SW 1271 (cell line): ENCODE measurements around the gene ISYNA1.
A peak's percentile ranks its signal among the peaks of the same experiment; 100 is the strongest.

Experiments
- DNase-seq, 2 experiments: peaks; one replicate each; lab custom pipeline; 2025; lab: John Stamatoyannopoulos, UW

Gene ISYNA1

DNA sequence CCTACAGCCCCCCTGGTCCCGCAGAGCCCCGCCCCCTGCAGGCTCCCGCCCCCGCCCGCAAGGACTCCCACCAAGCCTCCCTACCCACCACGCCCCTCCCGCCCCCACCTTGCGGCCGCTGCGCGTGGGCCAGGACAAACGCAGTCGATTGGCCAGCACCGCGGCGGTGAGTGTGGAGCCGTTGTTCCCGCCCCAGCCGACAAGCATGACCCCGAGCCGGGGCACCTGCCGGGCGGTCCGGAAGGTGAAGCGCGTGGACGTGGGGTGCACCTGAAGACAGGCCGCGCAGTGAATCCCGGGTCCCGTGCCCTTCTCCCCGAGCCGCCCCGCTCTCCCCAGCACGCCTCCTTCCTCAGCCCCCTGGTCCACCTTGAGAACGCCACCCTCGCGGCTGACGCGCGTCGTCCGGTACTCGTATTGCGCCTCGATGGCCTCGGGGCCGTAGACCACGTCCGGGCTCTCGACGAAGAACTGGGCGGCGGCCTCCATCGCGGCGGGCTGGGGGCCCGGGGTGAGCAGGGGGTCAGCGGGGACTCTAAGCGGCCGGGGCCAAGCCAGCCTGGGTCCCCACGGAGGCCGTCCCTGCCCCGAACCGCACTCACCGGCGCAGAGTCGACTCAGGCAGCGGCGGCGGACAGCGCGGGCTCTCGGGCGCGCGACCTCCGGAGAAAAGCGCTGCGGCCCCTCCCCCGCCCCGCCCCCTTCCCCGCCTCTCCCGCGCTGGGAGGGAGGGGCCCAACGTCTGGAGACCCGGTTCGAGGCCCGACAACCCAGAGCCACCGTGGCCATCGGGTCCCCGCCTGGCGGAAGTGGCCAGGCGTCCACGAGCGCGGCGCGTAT is at the start of gene ISYNA1:
ISYNA1 (minus strand) TSS at position 643 of the 840 bp plus-strand sequence; CDS start at position 489, 154 bp downstream.
- peak; percentile 61 to 84 for DNase-seq

DNA sequence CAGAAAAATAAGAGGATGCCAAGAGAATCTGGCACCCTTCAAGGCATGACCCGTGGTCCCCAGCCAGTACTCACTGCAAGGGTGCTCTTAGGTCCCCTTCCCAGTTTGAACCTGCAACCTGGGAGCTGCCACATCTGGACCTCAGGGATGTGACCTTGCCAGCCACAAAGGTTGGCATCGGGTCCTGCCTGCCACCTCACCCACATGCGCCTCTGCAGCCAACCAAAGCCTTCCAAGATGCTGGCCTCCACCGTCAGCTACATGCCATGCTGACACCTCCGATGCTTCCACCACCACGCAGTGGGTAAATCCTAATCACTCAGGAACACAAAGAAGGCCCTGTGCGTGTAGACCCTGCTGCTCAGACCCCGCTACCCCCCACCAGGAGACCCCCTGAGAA is 48.8 kb upstream of the ISYNA1 start:
- no peak for DNase-seq

- DNase-seq = no peak
Measured at GRCh38 chr19:18484992-18485391, 47.1 kb upstream of the ISYNA1 start.

GRCh38 chr19:18483119-18483890 is 45.4 kb upstream of the ISYNA1 start:
- no peak for DNase-seq

GRCh38 chr19:18481505-18482222 is 43.7 kb upstream of the ISYNA1 start:
- no peak for DNase-seq

DNA sequence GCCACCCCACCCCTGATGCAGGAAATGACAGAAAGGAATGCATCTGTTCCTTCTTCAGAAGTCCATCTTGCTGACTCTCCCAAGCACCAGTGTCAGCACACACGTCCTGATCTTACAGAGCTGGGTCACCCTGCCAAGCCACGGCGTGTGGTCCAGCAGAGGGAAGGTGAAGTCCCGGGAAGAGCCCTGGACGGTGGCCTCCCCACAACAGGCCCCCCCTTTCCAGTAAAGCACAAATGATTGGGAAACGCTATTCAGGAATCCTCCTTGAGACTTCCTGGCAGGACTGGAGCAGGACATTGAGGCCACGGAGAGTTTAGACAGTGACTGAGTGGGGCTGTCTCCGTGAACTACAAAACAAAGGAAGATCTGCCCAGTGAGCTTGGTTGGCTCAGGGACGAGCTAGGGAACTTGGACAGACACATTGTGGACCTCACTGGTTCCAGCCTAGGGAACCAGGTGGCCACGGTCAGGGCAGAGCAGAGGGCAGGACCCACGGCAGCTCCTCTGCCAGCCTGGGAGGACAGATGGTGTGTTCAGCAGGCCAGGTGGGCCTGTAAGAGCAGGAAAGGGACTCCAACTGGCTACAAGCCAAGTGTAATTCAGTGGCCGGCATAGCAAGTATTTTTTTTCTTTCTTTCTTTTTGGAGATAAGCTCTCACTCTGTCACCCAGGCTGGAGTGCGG is 42.2 kb upstream of the ISYNA1 start:
- DNase-seq = no peak

DNA sequence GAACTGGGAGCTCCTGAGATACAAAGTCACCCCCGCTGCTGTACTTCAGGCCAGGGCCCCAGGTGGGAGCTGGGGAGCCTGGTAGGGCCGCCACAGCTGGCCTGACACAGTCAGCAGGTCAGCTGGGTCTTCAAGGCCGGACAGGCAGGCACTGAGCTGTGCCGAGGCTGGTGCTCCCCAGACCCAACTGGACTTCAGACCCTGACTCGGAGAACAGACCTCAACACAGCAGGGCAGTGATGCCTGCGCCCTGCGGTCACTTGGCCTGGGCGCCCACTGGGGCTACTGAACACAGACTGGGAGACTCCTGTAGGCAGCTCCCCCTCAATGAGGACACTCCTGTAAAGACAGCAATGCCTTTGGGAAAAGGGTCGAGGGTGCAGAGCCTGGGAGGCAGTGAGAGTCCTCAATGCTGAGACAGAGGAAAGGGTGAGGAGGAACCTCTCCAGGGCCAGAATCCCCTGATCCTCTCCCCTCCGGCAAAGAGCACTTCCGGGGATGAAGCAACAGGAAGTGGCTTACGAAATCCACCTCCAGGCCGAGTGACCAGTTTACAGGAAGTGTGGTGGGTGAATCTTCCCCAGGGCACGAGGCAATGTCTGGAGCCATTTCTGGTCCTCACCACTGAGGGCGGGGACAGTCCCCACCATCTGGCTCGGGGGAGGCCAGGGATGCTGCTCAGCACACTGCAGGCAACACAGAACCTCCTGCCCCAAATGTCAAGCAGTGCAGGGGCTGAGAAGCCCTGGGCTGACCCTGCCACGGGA is 40.8 kb upstream of the ISYNA1 start:
- peak; percentile 61 to 81 for DNase-seq

DNA sequence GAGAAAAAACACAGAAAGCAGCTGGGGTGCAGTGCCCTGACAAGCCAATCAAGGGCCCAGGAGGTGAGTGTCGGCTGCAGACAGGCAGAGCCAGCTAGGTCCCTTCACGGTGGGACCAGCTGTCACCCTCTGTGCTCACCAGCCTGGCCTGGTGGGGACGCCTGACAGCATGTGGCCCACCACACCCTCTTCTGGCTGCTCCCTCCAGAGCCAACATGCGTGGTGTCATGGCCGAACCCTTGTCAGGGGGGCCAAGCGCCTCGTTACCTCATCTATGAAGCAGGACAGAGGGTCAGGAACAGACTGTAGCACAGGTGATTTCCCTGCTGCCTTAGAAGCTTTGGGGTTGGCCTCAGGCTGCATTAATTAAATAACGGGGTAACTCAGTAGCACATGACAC is 40.0 kb upstream of the ISYNA1 start:
- DNase-seq = no peak

- no peak for DNase-seq
Measured at GRCh38 chr19:18477042-18477779, 39.3 kb upstream of the ISYNA1 start.

DNA sequence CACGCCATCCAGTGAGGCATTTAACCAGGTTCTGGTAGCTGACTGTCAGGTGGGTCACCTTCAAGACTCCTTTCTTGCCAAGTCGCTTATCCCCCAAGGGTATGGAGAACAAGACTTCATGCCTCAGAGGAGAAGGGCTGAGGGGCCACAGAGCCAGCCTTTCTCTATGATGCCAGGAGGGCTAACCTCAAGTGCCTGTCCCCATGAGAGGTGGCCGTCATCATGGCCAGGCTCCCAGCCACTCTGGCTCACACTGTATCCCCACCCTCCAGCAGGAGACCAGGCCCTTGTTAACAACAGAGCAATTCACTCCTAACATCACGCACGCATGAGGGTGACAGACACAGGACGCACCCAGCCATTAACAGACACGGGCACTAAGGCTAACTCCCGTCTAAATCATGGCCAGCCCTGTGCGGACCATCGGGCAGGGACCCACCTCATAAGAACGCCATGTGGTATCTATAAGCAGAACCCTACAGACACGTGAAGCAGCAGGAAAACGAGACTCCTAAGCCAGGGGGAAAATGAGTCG is 38.6 kb upstream of the ISYNA1 start:
- DNase-seq = no peak

- DNase-seq = no peak
Measured at GRCh38 chr19:18475762-18476331, 37.9 kb upstream of the ISYNA1 start.

DNA sequence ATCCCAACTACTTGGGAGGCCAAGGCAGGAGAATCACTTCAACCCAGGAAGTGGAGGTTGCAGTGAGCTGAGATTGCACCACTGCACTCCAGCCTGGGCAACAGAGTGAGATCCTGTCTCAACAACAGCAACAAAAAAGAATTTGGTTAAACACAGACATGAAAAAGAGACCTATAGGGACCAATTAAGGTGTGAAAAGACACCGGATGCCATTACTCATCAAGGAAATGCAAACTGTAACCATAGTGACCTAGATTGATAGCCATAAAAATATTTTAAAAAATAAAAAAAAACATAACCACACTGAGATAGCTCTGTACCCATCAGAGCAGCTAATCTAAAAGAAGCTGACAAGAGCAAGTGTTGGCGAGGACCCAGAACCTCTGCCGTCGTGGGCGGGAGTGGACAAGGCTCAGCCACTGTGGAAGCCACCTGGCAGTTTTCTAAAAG is 37.1 kb upstream of the ISYNA1 start:
- no peak for DNase-seq

GRCh38 chr19:18474366-18474887 is 36.5 kb upstream of the ISYNA1 start:
- DNase-seq = no peak

GRCh38 chr19:18473706-18474087 is 35.8 kb upstream of the ISYNA1 start:
- DNase-seq = no peak

DNA sequence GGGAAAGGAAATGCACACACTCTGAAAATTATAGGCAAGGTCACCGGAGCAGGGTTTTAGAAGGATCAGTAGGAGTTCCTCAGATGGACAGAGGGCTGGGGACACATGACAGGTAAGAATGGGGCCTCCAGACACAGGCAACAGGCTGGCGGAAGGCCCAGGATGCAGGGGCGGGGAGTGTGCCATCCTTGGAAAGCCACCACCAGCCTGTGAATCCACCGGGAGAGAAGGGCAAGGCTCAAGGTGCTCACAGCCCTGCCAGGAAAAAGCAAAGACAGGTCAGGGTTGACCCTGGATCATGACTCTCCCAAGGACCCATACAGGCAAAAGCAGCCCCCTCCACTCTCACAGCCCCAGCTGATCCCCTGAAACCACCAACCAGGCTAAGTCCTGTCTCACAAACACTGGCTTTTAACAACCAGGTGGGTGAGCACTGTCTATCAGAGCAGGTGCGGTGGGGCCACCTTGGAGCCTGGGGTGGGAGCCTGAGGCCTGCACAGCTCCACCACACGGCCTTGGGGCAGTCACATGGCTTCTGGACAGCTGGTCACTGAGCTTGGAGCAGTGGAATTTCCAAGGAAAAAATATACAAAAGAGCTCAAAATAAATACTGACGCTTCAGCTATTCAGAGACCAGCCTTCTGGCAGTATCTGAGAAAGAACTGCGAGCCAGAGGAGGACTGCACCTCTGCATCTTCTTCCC is 35.2 kb upstream of the ISYNA1 start:
- DNase-seq = no peak

DNA sequence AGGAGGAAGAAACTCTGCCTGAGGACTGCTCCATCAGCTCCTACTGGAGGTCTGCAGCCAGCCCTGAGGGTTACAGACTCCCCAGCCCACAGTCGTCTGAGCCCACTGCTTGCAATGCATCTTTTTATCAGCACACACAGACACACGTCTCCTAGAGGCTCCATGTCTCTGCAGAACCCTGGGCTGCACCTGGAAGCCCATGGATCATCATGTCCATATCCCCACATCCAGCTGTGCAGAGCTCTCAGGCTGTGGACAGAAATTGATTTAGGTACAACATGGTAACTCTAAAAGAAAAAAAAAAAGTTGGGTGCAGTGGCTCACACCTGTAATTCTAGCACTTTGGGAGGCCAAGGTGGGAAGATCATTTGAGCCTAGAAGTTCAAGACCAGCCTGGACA is 32.9 kb upstream of the ISYNA1 start:
- no peak for DNase-seq

DNA sequence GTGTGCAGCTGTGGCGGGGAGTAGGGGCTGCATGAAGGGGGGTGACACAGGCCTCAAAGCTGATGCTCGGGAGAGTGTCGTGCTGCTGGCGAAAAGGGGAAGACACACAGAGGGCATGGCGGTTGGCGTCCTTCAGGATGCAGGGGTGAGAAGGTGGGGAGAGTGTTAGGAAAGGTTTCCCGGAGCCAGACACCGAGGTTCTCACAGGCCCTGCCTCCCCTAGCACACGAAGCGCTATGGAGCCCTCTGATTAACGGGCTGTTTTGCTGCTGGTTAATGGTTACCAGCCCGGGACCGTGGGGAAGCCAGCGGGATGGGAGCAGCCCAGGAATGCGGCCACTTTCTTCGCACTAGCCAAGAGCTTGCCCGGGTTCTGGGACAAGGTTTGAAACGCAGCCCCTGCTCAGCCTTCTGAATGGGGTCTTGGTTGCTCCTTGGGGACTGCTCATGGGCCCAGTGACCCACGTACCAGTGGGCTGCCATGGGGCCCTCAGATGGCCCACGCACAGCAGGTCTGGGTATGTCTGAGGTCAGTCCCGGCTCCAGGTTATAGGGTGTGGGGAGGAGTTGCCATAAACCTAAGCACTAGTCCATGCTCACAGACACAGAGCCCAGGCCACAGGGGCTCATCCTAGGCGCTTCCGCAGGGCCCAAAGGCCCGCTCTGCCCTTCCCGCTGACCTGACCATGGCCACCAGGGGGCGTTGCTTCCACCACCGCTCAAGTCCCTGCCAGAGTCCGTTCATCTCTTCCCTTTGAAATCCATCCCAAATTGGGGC is 31.3 kb upstream of the ISYNA1 start:
- DNase-seq = peak in 1 of 2 experiments; percentile 23

DNA sequence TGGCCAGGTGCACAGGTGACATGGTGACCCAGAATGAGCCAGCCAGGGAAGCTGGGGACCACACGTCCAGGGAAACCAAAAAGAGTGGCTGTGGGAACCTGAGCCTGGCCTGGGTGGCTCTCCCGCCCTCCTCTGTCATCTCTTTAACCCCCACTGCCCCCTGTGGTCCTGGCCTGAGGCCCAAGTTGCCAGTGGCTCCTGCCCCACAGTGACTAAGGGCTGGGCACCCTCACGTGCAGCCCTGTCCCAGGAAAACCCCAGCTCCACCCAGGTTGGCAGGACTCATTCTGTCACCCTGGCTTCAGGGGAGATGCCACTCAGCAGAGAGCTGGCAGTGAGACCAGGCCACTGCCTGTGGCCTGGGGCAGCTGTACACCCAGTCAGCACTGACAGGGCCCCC is 30.6 kb upstream of the ISYNA1 start:
- DNase-seq = no peak
